Erythroblast (primary cell): Measurements from ENCODE around the gene SSTR1.

Source experiments
- GATA1 ChIP-seq: IDR thresholded peaks from 2 replicates; pipeline ENCODE4 v1.6.1; 2011; ENCODE audit warnings: low read depth, mild to moderate bottlenecking, control low read depth, low read length, moderate library complexity
- POLR2A ChIP-seq: IDR thresholded peaks from 2 replicates; pipeline ENCODE4 v1.6.1; 2011; ENCODE audit warnings: mild to moderate bottlenecking, low read length

DNA sequence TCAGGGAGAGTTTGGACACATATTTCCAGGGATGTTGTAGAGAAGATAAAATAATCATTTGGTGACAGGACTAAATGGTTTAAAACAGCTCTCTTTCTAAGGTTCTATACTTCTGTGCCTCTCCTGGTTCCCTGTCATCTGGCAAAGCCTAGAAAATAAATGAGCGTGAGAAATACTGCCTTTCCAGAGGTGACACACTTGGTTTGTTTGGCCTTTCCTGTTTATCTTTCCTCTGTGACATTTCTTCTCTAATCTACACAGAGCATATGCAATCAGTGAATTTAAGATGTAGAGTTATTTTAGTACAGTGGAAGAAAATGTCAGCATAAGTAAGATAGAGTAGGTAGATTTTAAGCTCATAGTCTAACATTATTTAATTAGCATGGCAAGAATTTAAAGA is 22.0 kb upstream of the SSTR1 start:
- TF ChIP-seq GATA1 (no peak), POLR2A (no peak)
